ENCODE results near the gene SLC23A3.

DNA sequence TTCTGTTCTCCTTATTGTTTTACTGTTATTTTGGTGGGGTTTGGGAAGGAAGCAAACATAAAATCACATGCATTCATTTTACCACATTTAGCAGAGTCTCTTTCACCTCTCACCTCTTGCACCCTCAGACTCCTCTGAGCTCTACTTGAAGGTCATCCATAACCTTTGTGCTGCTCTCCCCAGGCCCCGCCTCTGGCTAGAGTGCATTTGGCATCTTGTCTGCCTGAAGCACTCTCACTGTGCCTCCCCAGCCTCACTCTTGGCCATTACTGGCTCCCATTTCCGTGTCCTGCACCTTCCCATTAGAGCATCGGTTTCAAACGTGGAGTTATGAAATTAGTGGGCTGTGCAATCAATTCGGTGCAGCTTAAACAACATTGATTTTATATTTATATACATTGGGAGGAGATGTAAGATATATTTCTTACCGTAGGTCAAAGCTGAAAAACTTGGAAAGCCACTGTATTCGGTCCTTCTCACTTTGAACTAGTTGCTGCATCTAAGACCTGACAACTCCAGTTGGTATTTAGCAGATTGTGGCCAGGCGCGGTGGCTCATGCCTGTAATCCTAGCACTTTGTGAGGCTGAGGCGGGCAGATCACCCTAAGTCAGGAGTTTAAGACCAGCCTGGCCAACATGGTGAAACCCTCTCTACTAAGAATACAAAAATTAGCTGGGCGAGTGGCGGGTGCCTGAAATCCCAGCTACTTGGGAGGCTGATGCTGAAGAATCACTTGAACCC, 29.8 kb upstream of the SLC23A3 start:
- TF ChIP-seq, protein P1, sequence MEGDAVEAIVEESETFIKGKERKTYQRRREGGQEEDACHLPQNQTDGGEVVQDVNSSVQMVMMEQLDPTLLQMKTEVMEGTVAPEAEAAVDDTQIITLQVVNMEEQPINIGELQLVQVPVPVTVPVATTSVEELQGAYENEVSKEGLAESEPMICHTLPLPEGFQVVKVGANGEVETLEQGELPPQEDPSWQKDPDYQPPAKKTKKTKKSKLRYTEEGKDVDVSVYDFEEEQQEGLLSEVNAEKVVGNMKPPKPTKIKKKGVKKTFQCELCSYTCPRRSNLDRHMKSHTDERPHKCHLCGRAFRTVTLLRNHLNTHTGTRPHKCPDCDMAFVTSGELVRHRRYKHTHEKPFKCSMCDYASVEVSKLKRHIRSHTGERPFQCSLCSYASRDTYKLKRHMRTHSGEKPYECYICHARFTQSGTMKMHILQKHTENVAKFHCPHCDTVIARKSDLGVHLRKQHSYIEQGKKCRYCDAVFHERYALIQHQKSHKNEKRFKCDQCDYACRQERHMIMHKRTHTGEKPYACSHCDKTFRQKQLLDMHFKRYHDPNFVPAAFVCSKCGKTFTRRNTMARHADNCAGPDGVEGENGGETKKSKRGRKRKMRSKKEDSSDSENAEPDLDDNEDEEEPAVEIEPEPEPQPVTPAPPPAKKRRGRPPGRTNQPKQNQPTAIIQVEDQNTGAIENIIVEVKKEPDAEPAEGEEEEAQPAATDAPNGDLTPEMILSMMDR (IDR thresholded peaks at IDR 0.05) = no peak
- no peak for TF ChIP-seq POLR2A (IDR thresholded peaks at IDR 0.05)

All from uterus (tissue), 2 donors.